H1 (cell line): Measurements from ENCODE around the gene ELOF1. TPM values are rescaled to one million over a fixed set of nuclear protein-coding genes. Genes with fewer than 3 reads are reported as not detected.

Source experiments
- CTCF ChIA-PET: fragments of 300-600 bp; sonication (Branson Sonifier 250); formaldehyde crosslinking; loops from one replicate; lab custom pipeline; 2021; ENCODE audit not compliant: partially characterized antibody; lab: Charles Lee
- POLR2A ChIA-PET: fragments of 300-600 bp; sonication (Branson Sonifier 250); formaldehyde crosslinking; loops from one replicate; lab custom pipeline; 2021; ENCODE audit warnings: inconsistent platforms; ENCODE audit not compliant: partially characterized antibody; lab: Charles Lee
- DNase-seq, 2 experiments: peaks; one replicate each; pipeline versions ENCODE4 v3.0.0 to v3.0.0-alpha.2; 2010 to 2022; ENCODE audit warnings: low spot score in 2 of 2, low read depth in 1 of 2, mixed read lengths in 1 of 2
- FAIRE-seq: peaks from 2 replicates; lab custom pipeline; 2011; peaks lifted over from hg19 to GRCh38; lab: Jason Lieb, UNC
- H2AFZ ChIP-seq: 2 replicates; pipeline ENCODE4 v1.8.1; 2012; ENCODE audit warnings: low read length, inconsistent platforms
- H2AK5ac ChIP-seq: 2 replicates; pipeline ENCODE4 v1.6.1; 2013; ENCODE audit warnings: low read depth, low read length
- H2BK120ac ChIP-seq: replicated peaks from 2 replicates; pipeline ENCODE3; 2013; ENCODE audit warnings: low read depth, low read length, inconsistent platforms
- H2BK12ac ChIP-seq: 2 replicates; pipeline ENCODE4 v1.6.1; 2013; ENCODE audit warnings: low read depth, low read length
- H2BK15ac ChIP-seq: 2 replicates; pipeline ENCODE4 v1.6.1; 2013; ENCODE audit warnings: low read length
- H2BK20ac ChIP-seq: 2 replicates; pipeline ENCODE4 v1.6.1; 2013; ENCODE audit warnings: low read length
- H2BK5ac ChIP-seq: 2 replicates; pipeline ENCODE4 v1.6.1; 2013; ENCODE audit warnings: low read depth, low read length
- H3K14ac ChIP-seq: 2 replicates; pipeline ENCODE4 v1.6.1; 2013; ENCODE audit warnings: inconsistent platforms; ENCODE audit not compliant: insufficient read length
- H3K18ac ChIP-seq: 2 replicates; pipeline ENCODE4 v1.6.1; 2013; ENCODE audit warnings: low read length; ENCODE audit errors: extremely low read depth
- H3K23ac ChIP-seq: 2 replicates; pipeline ENCODE4 v1.6.1; 2013; ENCODE audit warnings: inconsistent platforms; ENCODE audit not compliant: insufficient read length
- H3K23me2 ChIP-seq: 2 replicates; pipeline ENCODE4 v1.6.1; 2013; ENCODE audit warnings: low read depth, low read length
- H3K27ac ChIP-seq: 2 replicates; pipeline ENCODE4 v1.6.1; 2011; ENCODE audit warnings: low read depth, low read length, inconsistent platforms
- H3K27me3 ChIP-seq, 4 experiments: replicated peaks in 1 of 4; 1 replicate in 1 of 4; 2 replicates in 3 of 4; pipeline versions ENCODE4 v1.6.1 to v1.8.1; 2011 to 2013; ENCODE audit warnings: low read length in 3 of 4, mild to moderate bottlenecking in 3 of 4, inconsistent platforms in 2 of 4, mixed read lengths in 2 of 4, moderate library complexity in 1 of 4; ENCODE audit not compliant: control insufficient read depth in 3 of 4, insufficient read depth in 3 of 4; ENCODE audit errors: extremely low read depth in 1 of 4
- H3K36me3 ChIP-seq, 4 experiments: 2 replicates each; pipeline versions ENCODE4 v1.6.1 to v1.8.1; 2011 to 2013; ENCODE audit warnings: mild to moderate bottlenecking in 4 of 4, low read length in 3 of 4, moderate library complexity in 2 of 4, control low read depth in 1 of 4, inconsistent platforms in 1 of 4; ENCODE audit not compliant: insufficient read depth in 4 of 4, control insufficient read depth in 2 of 4
- H3K4ac ChIP-seq: replicated peaks from 2 replicates; pipeline ENCODE3; 2013; ENCODE audit warnings: low read length, low read depth, mixed read lengths, inconsistent platforms; ENCODE audit not compliant: insufficient read length
- H3K4me1 ChIP-seq, 4 experiments: replicated peaks in 1 of 4; 1 replicate in 1 of 4; 2 replicates in 3 of 4; pipeline versions ENCODE4 v1.6.1 to v1.8.1; 2011 to 2013; ENCODE audit warnings: low read length in 3 of 4, inconsistent platforms in 2 of 4, mixed read lengths in 1 of 4; ENCODE audit not compliant: insufficient read depth in 4 of 4, control insufficient read depth in 3 of 4
- H3K4me2 ChIP-seq, 2 experiments: 2 replicates each; pipeline versions ENCODE4 v1.6.1 to v1.8.1; 2011 to 2013; ENCODE audit warnings: low read depth in 2 of 2, low read length in 2 of 2, control low read depth in 1 of 2, inconsistent platforms in 1 of 2, mild to moderate bottlenecking in 1 of 2; ENCODE audit not compliant: insufficient read depth in 1 of 2
- H3K4me3 ChIP-seq, 4 experiments: fragments of 200-600, 300-600 bp in 1 of 4; sonication (generic), shearing (Covaris generic), sonication (Bioruptor Twin) in 1 of 4; 2 replicates each; pipeline versions ENCODE4 v1.5.1 to v1.8.1; 2011 to 2016; ENCODE audit warnings: low read length in 4 of 4, low read depth in 3 of 4, control low read depth in 2 of 4, inconsistent platforms in 2 of 4, mild to moderate bottlenecking in 2 of 4, mixed read lengths in 1 of 4, moderate library complexity in 1 of 4; ENCODE audit not compliant: insufficient read depth in 2 of 4; ENCODE audit errors: extremely low read depth in 1 of 4
- H3K56ac ChIP-seq: replicated peaks from 2 replicates; pipeline ENCODE3; 2013; ENCODE audit warnings: low read depth, mild to moderate bottlenecking, mixed read lengths, low read length, inconsistent platforms; ENCODE audit not compliant: insufficient read length
- H3K79me1 ChIP-seq: 2 replicates; pipeline ENCODE4 v1.6.1; 2013; ENCODE audit warnings: low read depth, low read length, control low read depth
- H3K79me2 ChIP-seq, 2 experiments: 2 replicates each; pipeline versions ENCODE4 v1.6.1 to v1.8.1; 2012 to 2013; ENCODE audit warnings: low read length in 2 of 2, mild to moderate bottlenecking in 2 of 2, inconsistent platforms in 1 of 2; ENCODE audit not compliant: insufficient read depth in 2 of 2, control insufficient read depth in 1 of 2
- H3K9ac ChIP-seq, 4 experiments: replicated peaks in 1 of 4; 1 replicate in 1 of 4; 2 replicates in 3 of 4; pipeline versions ENCODE4 v1.6.1 to v1.8.1; 2011 to 2013; ENCODE audit warnings: low read depth in 3 of 4, low read length in 3 of 4, control low read depth in 2 of 4, mild to moderate bottlenecking in 2 of 4, moderate library complexity in 2 of 4, inconsistent platforms in 1 of 4; ENCODE audit errors: extremely low read depth in 1 of 4
- H3K9me3 ChIP-seq, 2 experiments: 2 replicates each; pipeline versions ENCODE4 v1.6.1 to v1.8.1; 2012 to 2013; ENCODE audit warnings: mild to moderate bottlenecking in 2 of 2, moderate library complexity in 2 of 2, control low read depth in 1 of 2, inconsistent platforms in 1 of 2, low read depth in 1 of 2, low read length in 1 of 2, mixed read lengths in 1 of 2; ENCODE audit not compliant: insufficient read depth in 2 of 2
- H4K20me1 ChIP-seq, 2 experiments: replicated peaks in 1 of 2; 2 replicates each; pipeline versions ENCODE3 to v1.8.1; 2011 to 2013; ENCODE audit warnings: inconsistent platforms in 2 of 2, low read length in 2 of 2, mild to moderate bottlenecking in 1 of 2; ENCODE audit not compliant: insufficient read depth in 2 of 2, control insufficient read depth in 1 of 2
- H4K5ac ChIP-seq: 2 replicates; pipeline ENCODE4 v1.6.1; 2013; ENCODE audit warnings: low read length, low read depth, mixed read lengths, inconsistent platforms; ENCODE audit not compliant: insufficient read length
- H4K8ac ChIP-seq: 2 replicates; pipeline ENCODE4 v1.8.0; 2013; ENCODE audit warnings: mild to moderate bottlenecking, moderate library complexity, low read length, inconsistent platforms; ENCODE audit not compliant: insufficient read depth; ENCODE audit errors: extremely low read depth
- H4K91ac ChIP-seq: replicated peaks from 2 replicates; pipeline ENCODE3; 2013; ENCODE audit warnings: low read length, mixed read lengths, inconsistent platforms; ENCODE audit not compliant: insufficient read length
- JUND ChIP-seq: IDR thresholded peaks from 2 replicates; pipeline ENCODE4 v1.6.1; 2011; ENCODE audit warnings: mild to moderate bottlenecking, improper control_type of control experiment, low read length
- RAD21 ChIP-seq, 2 experiments: IDR thresholded peaks in 1 of 2; conservative IDR thresholded peaks in 1 of 2; 2 replicates each; pipeline ENCODE4 v1.6.1; 2011; ENCODE audit warnings: low read depth in 2 of 2, low read length in 2 of 2, improper control_type of control experiment in 1 of 2, inconsistent platforms in 1 of 2, mild to moderate bottlenecking in 1 of 2, moderate library complexity in 1 of 2
- WGBS, 2 experiments: shearing (Covaris generic) in 1 of 2; methylation state at CpG; one replicate each; pipeline versions ENCODE4 v1.1.6 to v1.1.7; 2013 to 2015; ENCODE audit warnings: low lambda C conversion rate in 2 of 2, mixed read lengths in 2 of 2, inconsistent platforms in 1 of 2, low coverage in 1 of 2, missing lambda C conversion rate in 1 of 2; ENCODE audit not compliant: insufficient replicate concordance in 2 of 2, insufficient coverage in 1 of 2, insufficient read length in 1 of 2; ENCODE audit errors: extremely low coverage in 1 of 2, missing lambda C conversion rate in 1 of 2; 5-methylcytosine and 5-hydroxymethylcytosine counted together
- polyA plus RNA-seq, 7 experiments: library from polyadenylated mRNA; depleted of rRNA in 3 of 7; stranded (reverse) in 5 of 7; unstranded in 2 of 7; fragments of >200 nt in 5 of 7; fragments of 200-250 nt in 2 of 7; gene quantifications; 1 replicate in 5 of 7; 2 replicates in 1 of 7; 4 replicates in 1 of 7; pipeline versions ENCODE4 v1.2.1 to v1.2.3, GENCODE V29; 2011 to 2013; ENCODE audit warnings: missing spikeins in 2 of 7, mixed read lengths in 2 of 7
- total RNA-seq: library from RNA; stranded (reverse); fragmentation: NEBNext Ultra II Directional; extraction: Animal tissue kit (Norgen Biotek cat#: 25700); gene quantifications from 2 replicates; pipeline ENCODE4 v1.2.1, GENCODE V29; 2021
- TF ChIP-seq, protein P1 (sequence below), 3 experiments: IDR thresholded peaks; 1 replicate in 2 of 3; 2 replicates in 1 of 3; pipeline versions ENCODE4 v1.5.1 to v1.6.1; 2011; ENCODE audit warnings: low read length in 3 of 3, mild to moderate bottlenecking in 3 of 3, inconsistent platforms in 2 of 3, low read depth in 1 of 3, moderate library complexity in 1 of 3; ENCODE audit not compliant: insufficient read depth in 1 of 3; ENCODE audit errors: control extremely low read depth in 1 of 3

ELOF1 gene
- total and polyA plus RNA-seq, 2 of the 8 experiments (the other 6 are each of a cell fraction or from before 2014, with no cell fraction given): 84.2 to 101 TPM

DNA sequence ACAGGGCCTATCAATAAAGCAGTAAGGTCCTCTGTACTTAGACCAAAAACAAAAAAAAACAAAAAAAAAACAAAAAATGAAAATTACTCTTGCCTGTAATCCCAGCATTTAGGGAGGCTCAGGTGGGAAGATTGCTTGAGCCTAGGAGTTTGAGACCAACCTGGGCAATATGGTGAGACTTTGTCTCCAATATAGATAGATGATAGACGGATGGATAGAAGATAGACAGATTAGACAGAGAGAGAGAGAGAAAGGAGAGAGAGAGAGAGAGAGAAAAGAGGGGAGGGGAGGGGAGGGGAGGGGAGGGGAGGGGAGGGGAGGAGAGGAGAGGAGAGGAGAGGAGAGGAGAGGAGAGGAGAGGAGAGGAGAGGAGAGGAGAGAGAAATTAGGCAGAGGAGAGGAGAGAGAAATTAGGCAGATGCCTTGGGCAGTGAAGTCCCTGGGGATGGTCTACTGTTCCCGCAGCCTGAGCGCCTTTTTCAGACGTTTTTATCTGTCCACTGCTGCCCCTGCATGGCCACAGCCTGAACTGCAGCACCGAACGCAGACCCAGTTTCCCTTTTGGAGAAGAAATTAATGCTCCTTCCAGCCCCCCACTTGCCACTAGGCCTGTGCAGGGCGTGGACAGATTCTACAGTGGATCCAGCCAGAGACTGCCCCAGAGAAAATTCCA is 28.4 kb upstream of the ELOF1 start:
- POLR2A ChIA-PET: interaction anchor here (0.9 kb wide), 1 partner anchor 15 kb away, joined by 3 read pairs; no protein-coding TSS in a partner anchor
- 18% methylated on average over 7 of the region's 7 CpGs; no CpG with 5 or more reads in 1 of the 2 experiments for WGBS, 2 experiments

More for the DNA sequence above, 28.4 kb upstream of the ELOF1 start:
- H2AFZ ChIP-seq: no peak overlapping the region
- no peaks in the 10 kb centered on the region for H3K4me1 ChIP-seq
- no peak overlapping the region for H2BK120ac ChIP-seq
- H4K91ac ChIP-seq: no peak overlapping the region
- no peak overlapping the region for H2BK15ac ChIP-seq
- H3K27me3 ChIP-seq: no peaks in the 10 kb centered on the region; a peak in 1 of 7 replicates
- H2BK12ac ChIP-seq: no peak overlapping the region
- no peak overlapping the region for H2BK20ac ChIP-seq
- no peak overlapping the region for H3K4me2 ChIP-seq
- H3K79me2 ChIP-seq: no peaks in the 10 kb centered on the region
- H3K18ac ChIP-seq: no peak overlapping the region
- H3K23me2 ChIP-seq: no peaks in the 10 kb centered on the region
- TF ChIP-seq JUND (no peak), RAD21 (IDR thresholded peaks at IDR 0.05 in 1 of 2, conservative IDR thresholded peaks at IDR 0.05 in 1 of 2; ENCODE audit: low read depth in 2 of 2, low read length in 2 of 2) (peak; percentile 87 to 89)
- TF ChIP-seq, protein P1, sequence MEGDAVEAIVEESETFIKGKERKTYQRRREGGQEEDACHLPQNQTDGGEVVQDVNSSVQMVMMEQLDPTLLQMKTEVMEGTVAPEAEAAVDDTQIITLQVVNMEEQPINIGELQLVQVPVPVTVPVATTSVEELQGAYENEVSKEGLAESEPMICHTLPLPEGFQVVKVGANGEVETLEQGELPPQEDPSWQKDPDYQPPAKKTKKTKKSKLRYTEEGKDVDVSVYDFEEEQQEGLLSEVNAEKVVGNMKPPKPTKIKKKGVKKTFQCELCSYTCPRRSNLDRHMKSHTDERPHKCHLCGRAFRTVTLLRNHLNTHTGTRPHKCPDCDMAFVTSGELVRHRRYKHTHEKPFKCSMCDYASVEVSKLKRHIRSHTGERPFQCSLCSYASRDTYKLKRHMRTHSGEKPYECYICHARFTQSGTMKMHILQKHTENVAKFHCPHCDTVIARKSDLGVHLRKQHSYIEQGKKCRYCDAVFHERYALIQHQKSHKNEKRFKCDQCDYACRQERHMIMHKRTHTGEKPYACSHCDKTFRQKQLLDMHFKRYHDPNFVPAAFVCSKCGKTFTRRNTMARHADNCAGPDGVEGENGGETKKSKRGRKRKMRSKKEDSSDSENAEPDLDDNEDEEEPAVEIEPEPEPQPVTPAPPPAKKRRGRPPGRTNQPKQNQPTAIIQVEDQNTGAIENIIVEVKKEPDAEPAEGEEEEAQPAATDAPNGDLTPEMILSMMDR (IDR thresholded peaks at IDR 0.05; ENCODE audit: control extremely low read depth in 1 of 3, insufficient read depth in 1 of 3, low read depth in 1 of 3, low read length in 3 of 3): peak; percentile 87 to 90 (median 89)
- no peaks in the 10 kb centered on the region for H3K36me3 ChIP-seq
- no peak overlapping the region; the same call in 1 of the 2 replicates for H4K8ac ChIP-seq
- no peak overlapping the region for H3K56ac ChIP-seq
- H3K9me3 ChIP-seq: no peaks in the 10 kb centered on the region
- no peak for FAIRE-seq
- no peak overlapping the region for H3K9ac ChIP-seq
- H3K4ac ChIP-seq: no peak overlapping the region
- no peak overlapping the region for H3K27ac ChIP-seq
- no peaks in the 10 kb centered on the region for H3K79me1 ChIP-seq
- peak; percentile 33 to 97 for DNase-seq
- H4K20me1 ChIP-seq: no peaks in the 10 kb centered on the region
- H3K14ac ChIP-seq: no peak overlapping the region
- no peak overlapping the region for H3K4me3 ChIP-seq
- H2AK5ac ChIP-seq: no peak overlapping the region
- no peak overlapping the region for H3K23ac ChIP-seq
- no peak overlapping the region for H4K5ac ChIP-seq
- no peak overlapping the region for H2BK5ac ChIP-seq
- CTCF ChIA-PET: interaction anchor here (0.6 to 3.4 kb wide), 15 partner anchors 12 to 253 kb away, joined by 3 to 19 read pairs (median 5); partner anchors contain the start of gene ELOF1
